ENCODE measurements around the gene ZNF675. TPM values are rescaled to one million over a fixed set of nuclear protein-coding genes. Genes with fewer than 3 reads are reported as not detected.
"Not testable (repeated sequence)": the region's sequence is repeated elsewhere in the genome, so short reads cannot be mapped to it uniquely, and the experiment has no call there.

Gene ZNF675
- polyA plus RNA-seq (2013, experiment 1 of 2): 6.0 TPM
- polyA plus RNA-seq (2013, experiment 2 of 2): 5.5 TPM

DNA sequence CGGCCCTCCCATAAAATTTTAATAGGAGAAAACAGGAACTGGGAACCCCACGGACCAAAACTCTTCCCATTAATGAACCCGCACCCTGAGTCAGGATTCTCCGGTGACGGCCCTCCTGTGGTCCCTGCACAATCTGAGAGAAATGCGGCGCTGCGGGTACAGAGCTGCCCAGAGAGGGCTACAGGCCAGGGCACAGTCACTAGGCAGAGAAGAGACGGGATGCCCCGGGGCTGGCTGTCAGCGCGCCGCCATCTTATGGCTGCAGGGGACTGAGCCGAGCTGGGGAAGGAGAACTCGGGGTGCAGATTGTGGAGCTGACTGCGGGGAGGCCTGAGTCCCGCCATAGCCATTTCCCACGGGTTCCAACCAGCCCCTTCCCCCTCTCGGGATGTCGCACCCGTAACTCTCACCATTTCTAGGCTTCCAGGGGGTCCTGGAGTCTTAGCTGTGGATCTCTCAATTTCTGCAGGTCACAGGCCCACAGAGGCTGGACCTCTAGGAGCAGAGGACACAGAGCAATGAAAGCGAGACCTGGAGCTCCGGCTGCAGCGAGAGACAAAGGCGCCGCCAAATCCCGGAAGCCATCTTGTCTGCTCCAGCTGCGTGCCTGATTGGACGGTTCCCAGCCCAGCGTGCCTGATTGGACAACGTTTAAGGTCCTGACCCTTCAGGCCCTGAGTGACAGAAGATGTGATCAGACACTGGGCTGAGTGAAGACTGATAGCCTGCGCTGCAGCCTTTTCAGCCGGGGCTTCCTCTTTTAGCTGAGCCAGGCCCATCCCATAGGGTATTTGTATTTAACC lies at the start of gene ZNF675:
Gene ZNF675, minus strand, starts transcription at position 592 of the 803 bp plus-strand sequence. Its CDS starts 179 bp downstream, at position 413.
- Histone ChIP-seq H3K79me1 (replicated peaks; ENCODE audit: low read length, poor library complexity, severe bottlenecking) (peaks cover 5% of the 10 kb centered on the region), H3K4me1 (ENCODE audit: control insufficient read depth, insufficient read depth, low read depth, low read length) (no peaks in the 10 kb centered on the region), H2BK12ac (ENCODE audit: low read length in 2 of 2) (no peak within 1 kb of the TSS), H2AK5ac (ENCODE audit: low read length, severe bottlenecking) (no peak within 1 kb of the TSS), H3K4me3 (ENCODE audit: insufficient read depth in 1 of 2, low read depth in 1 of 2, low read length in 2 of 2) (peak within 1 kb of the TSS; percentile 87 to 98), H3K9ac (ENCODE audit: low read length) (peak within 1 kb of the TSS; percentile 93), H3K9me3 (ENCODE audit: control insufficient read depth, low read length) (no peaks in the 10 kb centered on the region), H3K18ac (ENCODE audit: low read depth in 1 of 2, low read length in 2 of 2) (peak within 1 kb of the TSS; percentile 9 to 50), H2BK120ac (ENCODE audit: low read depth, low read length) (no peak within 1 kb of the TSS), H3K14ac (ENCODE audit: low read length in 2 of 2) (peak within 1 kb of the TSS in 1 of 2 experiments; percentile 73), H4K8ac (ENCODE audit: low read length) (peak within 1 kb of the TSS; percentile 60), H3K27me3 (ENCODE audit: control insufficient read depth in 1 of 2, insufficient read depth in 1 of 2, low read length in 2 of 2) (no peaks in the 10 kb centered on the region), H3K36me3 (ENCODE audit: control insufficient read depth in 1 of 2, insufficient read depth in 2 of 2, low read depth in 1 of 2, low read length in 2 of 2) (peaks cover 3 to 9% of the 10 kb centered on the region in 2 experiments), H3K23ac (ENCODE audit: low read length in 2 of 2) (peak within 1 kb of the TSS in 1 of 2 experiments; percentile 35), H3K4me2 (ENCODE audit: low read length, poor library complexity, severe bottlenecking) (peak within 1 kb of the TSS; percentile 49), H2AFZ (ENCODE audit: low read depth, low read length) (peak within 1 kb of the TSS; percentile 59), H2BK15ac (ENCODE audit: low read depth, poor library complexity, severe bottlenecking) (no peak within 1 kb of the TSS), H3K27ac (ENCODE audit: low read length, poor library complexity, severe bottlenecking) (peak within 1 kb of the TSS; percentile 89), H4K91ac (ENCODE audit: low read length) (no peak within 1 kb of the TSS), H3K4ac (ENCODE audit: low read depth in 1 of 2, low read length in 2 of 2) (peak within 1 kb of the TSS in 1 of 2 experiments; percentile 74), H2BK5ac (ENCODE audit: low read depth, low read length, poor library complexity, severe bottlenecking) (peak within 1 kb of the TSS; percentile 48)
- peak; percentile 94 for DNase-seq
- under 1% methylated on average over 23 of the region's 33 CpGs for WGBS

GRCh38 chr19:23730729-23731465 lies 43.9 kb upstream of the ZNF675 start:
- not testable (repeated sequence) for H4K91ac ChIP-seq (ENCODE audit: low read length); H2BK15ac ChIP-seq (ENCODE audit: low read depth, poor library complexity, severe bottlenecking); H3K18ac ChIP-seq (ENCODE audit: low read depth in 1 of 2, low read length in 2 of 2); H3K9ac ChIP-seq (ENCODE audit: low read length); DNase-seq; H3K4me2 ChIP-seq (ENCODE audit: low read length, poor library complexity, severe bottlenecking); H3K23ac ChIP-seq (ENCODE audit: low read length in 2 of 2); H2BK5ac ChIP-seq (ENCODE audit: low read depth, low read length, poor library complexity, severe bottlenecking); H3K79me1 ChIP-seq (replicated peaks; ENCODE audit: low read length, poor library complexity, severe bottlenecking); H3K14ac ChIP-seq (ENCODE audit: low read length in 2 of 2); H3K4me3 ChIP-seq (ENCODE audit: insufficient read depth in 1 of 2, low read depth in 1 of 2, low read length in 2 of 2); H2AK5ac ChIP-seq (ENCODE audit: low read length, severe bottlenecking); H3K27ac ChIP-seq (ENCODE audit: low read length, poor library complexity, severe bottlenecking); H3K4ac ChIP-seq (ENCODE audit: low read depth in 1 of 2, low read length in 2 of 2); H2BK120ac ChIP-seq (ENCODE audit: low read depth, low read length); H3K27me3 ChIP-seq (ENCODE audit: control insufficient read depth in 1 of 2, insufficient read depth in 1 of 2, low read length in 2 of 2); H4K8ac ChIP-seq (ENCODE audit: low read length); H2BK12ac ChIP-seq (ENCODE audit: low read length in 2 of 2); H3K4me1 ChIP-seq (ENCODE audit: control insufficient read depth, insufficient read depth, low read depth, low read length); H2AFZ ChIP-seq (ENCODE audit: low read depth, low read length); H3K36me3 ChIP-seq (ENCODE audit: control insufficient read depth in 1 of 2, insufficient read depth in 2 of 2, low read depth in 1 of 2, low read length in 2 of 2)
- peaks cover 31% of the 10 kb centered on the region for H3K9me3 ChIP-seq (ENCODE audit: control insufficient read depth, low read length)
- WGBS: 74% methylated on average over 3 of the region's 6 CpGs

GRCh38 chr19:23724161-23724560 lies 37.1 kb upstream of the ZNF675 start:
- not testable (repeated sequence) for H4K8ac ChIP-seq (ENCODE audit: low read length); H3K4me3 ChIP-seq (ENCODE audit: insufficient read depth in 1 of 2, low read depth in 1 of 2, low read length in 2 of 2); H4K91ac ChIP-seq (ENCODE audit: low read length); H3K9ac ChIP-seq (ENCODE audit: low read length); H3K36me3 ChIP-seq (ENCODE audit: control insufficient read depth in 1 of 2, insufficient read depth in 2 of 2, low read depth in 1 of 2, low read length in 2 of 2); DNase-seq; H2BK12ac ChIP-seq (ENCODE audit: low read length in 2 of 2); H3K4me2 ChIP-seq (ENCODE audit: low read length, poor library complexity, severe bottlenecking); H3K14ac ChIP-seq (ENCODE audit: low read length in 2 of 2); H2BK5ac ChIP-seq (ENCODE audit: low read depth, low read length, poor library complexity, severe bottlenecking); H2BK120ac ChIP-seq (ENCODE audit: low read depth, low read length); H2BK15ac ChIP-seq (ENCODE audit: low read depth, poor library complexity, severe bottlenecking); H3K4ac ChIP-seq (ENCODE audit: low read depth in 1 of 2, low read length in 2 of 2); H3K27ac ChIP-seq (ENCODE audit: low read length, poor library complexity, severe bottlenecking); H3K79me1 ChIP-seq (replicated peaks; ENCODE audit: low read length, poor library complexity, severe bottlenecking); H3K18ac ChIP-seq (ENCODE audit: low read depth in 1 of 2, low read length in 2 of 2); H2AK5ac ChIP-seq (ENCODE audit: low read length, severe bottlenecking); H3K27me3 ChIP-seq (ENCODE audit: control insufficient read depth in 1 of 2, insufficient read depth in 1 of 2, low read length in 2 of 2); H3K23ac ChIP-seq (ENCODE audit: low read length in 2 of 2); H3K4me1 ChIP-seq (ENCODE audit: control insufficient read depth, insufficient read depth, low read depth, low read length); H2AFZ ChIP-seq (ENCODE audit: low read depth, low read length)
- WGBS: 71% methylated on average over 1 of the region's 6 CpGs
- H3K9me3 ChIP-seq (ENCODE audit: control insufficient read depth, low read length): peaks cover 16% of the 10 kb centered on the region

DNA sequence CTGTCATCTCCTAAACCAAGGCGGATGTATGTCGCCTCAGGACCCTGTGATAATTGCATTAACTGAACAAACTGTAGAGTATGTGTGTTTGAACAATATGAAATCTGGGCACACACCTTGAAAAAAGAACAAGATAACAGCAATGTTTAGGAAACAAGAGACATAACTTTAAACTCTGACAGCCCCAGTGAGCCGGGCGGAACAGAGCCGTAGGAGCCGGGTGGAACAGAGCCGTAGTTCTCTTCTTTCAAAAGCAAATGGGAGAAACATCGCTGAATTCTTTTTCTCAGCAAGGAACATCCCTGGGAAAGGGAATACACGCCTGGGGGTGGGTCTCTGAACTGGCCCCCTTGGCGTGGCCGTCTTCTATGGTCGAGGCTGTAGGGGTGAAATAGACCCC lies 31.8 kb upstream of the ZNF675 start:
- Histone ChIP-seq H3K4me1 (ENCODE audit: control insufficient read depth, insufficient read depth, low read depth, low read length) (no peaks in the 10 kb centered on the region), H3K4ac (ENCODE audit: low read depth in 1 of 2, low read length in 2 of 2) (no peak overlapping the region), H2AK5ac (ENCODE audit: low read length, severe bottlenecking) (no peak overlapping the region), H3K4me3 (ENCODE audit: insufficient read depth in 1 of 2, low read depth in 1 of 2, low read length in 2 of 2) (no peak overlapping the region), H4K91ac (ENCODE audit: low read length) (no peak overlapping the region), H2BK5ac (ENCODE audit: low read depth, low read length, poor library complexity, severe bottlenecking) (no peak overlapping the region), H3K4me2 (ENCODE audit: low read length, poor library complexity, severe bottlenecking) (no peak overlapping the region), H4K8ac (ENCODE audit: low read length) (no peak overlapping the region), H2BK12ac (ENCODE audit: low read length in 2 of 2) (no peak overlapping the region), H3K14ac (ENCODE audit: low read length in 2 of 2) (no peak overlapping the region), H2BK120ac (ENCODE audit: low read depth, low read length) (no peak overlapping the region), H3K36me3 (ENCODE audit: control insufficient read depth in 1 of 2, insufficient read depth in 2 of 2, low read depth in 1 of 2, low read length in 2 of 2) (no peaks in the 10 kb centered on the region), H3K27ac (ENCODE audit: low read length, poor library complexity, severe bottlenecking) (no peak overlapping the region), H3K18ac (ENCODE audit: low read depth in 1 of 2, low read length in 2 of 2) (no peak overlapping the region), H2AFZ (ENCODE audit: low read depth, low read length) (no peak overlapping the region), H3K9me3 (ENCODE audit: control insufficient read depth, low read length) (peaks cover 20% of the 10 kb centered on the region), H3K79me1 (replicated peaks; ENCODE audit: low read length, poor library complexity, severe bottlenecking) (no peaks in the 10 kb centered on the region), H3K9ac (ENCODE audit: low read length) (no peak overlapping the region), H2BK15ac (ENCODE audit: low read depth, poor library complexity, severe bottlenecking) (no peak overlapping the region), H3K27me3 (ENCODE audit: control insufficient read depth in 1 of 2, insufficient read depth in 1 of 2, low read length in 2 of 2) (no peaks in the 10 kb centered on the region), H3K23ac (ENCODE audit: low read length in 2 of 2) (no peak overlapping the region)
- 46% methylated on average over 10 of the region's 12 CpGs for WGBS
- DNase-seq: no peak
